GM12891 (cell line): ENCODE measurements around the gene GLTP.

Source experiments
- POLR2AphosphoS5 ChIP-seq: IDR thresholded peaks from 2 replicates; pipeline ENCODE4 v1.6.1; 2011; ENCODE audit warnings: low read depth, low read length, control low read depth
- POU2F2 ChIP-seq: IDR thresholded peaks from 2 replicates; pipeline ENCODE4 v1.6.1; 2011; ENCODE audit warnings: low read depth, mild to moderate bottlenecking, control low read depth, low read length, moderate library complexity
- SPI1 ChIP-seq: IDR thresholded peaks from 2 replicates; pipeline ENCODE4 v1.6.1; 2011; ENCODE audit warnings: low read depth, low read length, control low read depth

DNA sequence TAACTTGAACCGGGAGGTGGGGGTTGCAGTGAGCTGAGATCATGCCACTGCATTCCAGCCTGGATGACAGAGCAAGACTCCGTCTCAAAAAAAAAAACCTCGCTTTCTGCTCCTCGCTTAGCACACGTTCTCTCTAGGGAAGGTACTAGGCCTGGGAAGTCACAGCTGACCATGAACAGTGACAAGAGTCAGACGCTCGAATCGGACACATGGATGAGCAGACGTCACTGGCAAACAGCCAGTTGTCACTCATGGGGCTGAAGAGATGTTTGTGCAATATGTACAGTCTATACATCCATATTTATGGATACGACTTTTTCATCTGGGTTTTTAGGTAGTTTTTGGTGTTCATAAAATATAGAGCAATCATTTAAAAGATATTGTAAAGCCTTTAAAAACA, 39.1 kb upstream of the GLTP start:
- TF ChIP-seq POLR2AphosphoS5: no peak
- no peak for TF ChIP-seq SPI1
- TF ChIP-seq POU2F2: no peak
